GM18858 (cell line): ENCODE results near the gene NCOR2.

ENCODE experiments used
- ATAC-seq: cut with Tn5 transposase; IDR thresholded peaks from one replicate; pipeline ENCODE4 v1.9.1; 2021; ENCODE audit not compliant: unreplicated experiment

The NCOR2 gene

GRCh38 chr12:124577986-124578385 lies 10.6 kb upstream of the NCOR2 start:
- no peak for ATAC-seq

DNA sequence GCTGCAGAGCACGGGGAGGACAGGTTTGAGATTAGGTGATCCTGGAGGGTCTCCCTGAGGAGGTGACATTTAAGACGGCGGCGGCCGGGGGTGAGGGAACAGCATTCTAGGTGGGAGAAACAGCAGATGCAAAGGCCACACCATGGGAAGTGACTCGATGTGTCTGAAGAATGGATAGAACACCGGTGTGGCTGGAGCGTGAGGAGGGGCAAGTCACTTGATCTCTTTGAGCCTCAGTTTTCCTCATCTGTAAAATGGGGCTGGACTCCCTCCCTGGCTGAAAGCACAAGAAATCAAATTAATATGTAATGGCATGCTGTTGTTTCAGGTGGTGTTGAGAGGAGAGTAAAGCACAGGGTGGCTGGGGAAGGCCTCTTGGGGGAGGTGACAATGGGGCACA lies 10.0 kb upstream of the NCOR2 start:
- ATAC-seq, result no peak

DNA sequence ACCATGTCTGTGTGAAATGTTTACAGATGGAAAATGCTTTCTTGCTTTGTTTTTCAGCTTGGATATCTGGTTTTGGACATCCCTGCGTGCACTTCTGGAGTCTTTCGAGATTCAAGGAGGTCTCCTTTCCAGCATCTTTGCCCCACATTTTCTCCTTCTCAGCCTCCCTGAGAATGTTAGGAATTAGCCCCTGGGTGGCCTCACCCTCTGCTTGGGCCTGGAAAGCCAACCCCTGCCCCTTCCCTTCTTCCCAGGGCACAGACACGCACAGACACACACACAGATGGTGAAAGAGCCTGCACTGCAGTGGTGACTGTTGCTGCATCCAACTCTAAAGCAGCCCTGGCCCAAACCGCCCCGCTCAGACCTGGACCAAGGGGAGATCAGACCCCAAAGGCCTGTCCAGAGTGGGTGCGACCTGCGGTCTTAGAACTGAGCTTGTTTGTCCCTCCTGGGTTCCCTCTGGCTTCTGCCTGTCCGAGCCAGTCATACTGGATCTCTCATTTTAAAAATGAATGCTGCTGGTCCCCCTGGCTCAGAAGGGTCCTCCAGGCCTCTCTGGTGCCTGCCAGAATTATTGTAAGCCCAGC lies 8.7 kb upstream of the NCOR2 start:
- no peak for ATAC-seq

- ATAC-seq, result no peak
Observed at GRCh38 chr12:124573839-124574786, 6.7 kb upstream of the NCOR2 start.

DNA sequence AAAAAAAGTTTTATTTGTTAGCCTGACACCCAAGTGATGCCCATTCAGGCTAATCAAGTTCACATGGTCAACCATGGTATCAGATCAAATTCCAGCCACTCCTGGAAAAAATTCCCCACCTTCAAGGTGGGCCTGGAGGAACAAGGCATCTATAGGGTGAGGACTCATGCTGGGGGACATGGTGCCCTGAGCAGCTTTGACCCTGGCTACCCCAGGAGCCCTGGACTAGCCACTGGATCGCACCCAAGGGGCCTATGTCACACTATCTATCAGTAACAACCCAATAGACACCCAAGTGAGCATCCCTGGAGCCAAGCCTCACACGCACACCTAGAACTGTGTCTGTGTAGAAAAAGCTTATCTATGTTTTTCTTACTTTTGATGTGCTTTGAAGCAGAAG lies 4.1 kb upstream of the NCOR2 start:
- ATAC-seq, result no peak

- no peak for ATAC-seq
Observed at GRCh38 chr12:124570810-124571209, 3.4 kb upstream of the NCOR2 start.

GRCh38 chr12:124569375-124570148 lies 2.1 kb upstream of the NCOR2 start:
- no peak for ATAC-seq

DNA sequence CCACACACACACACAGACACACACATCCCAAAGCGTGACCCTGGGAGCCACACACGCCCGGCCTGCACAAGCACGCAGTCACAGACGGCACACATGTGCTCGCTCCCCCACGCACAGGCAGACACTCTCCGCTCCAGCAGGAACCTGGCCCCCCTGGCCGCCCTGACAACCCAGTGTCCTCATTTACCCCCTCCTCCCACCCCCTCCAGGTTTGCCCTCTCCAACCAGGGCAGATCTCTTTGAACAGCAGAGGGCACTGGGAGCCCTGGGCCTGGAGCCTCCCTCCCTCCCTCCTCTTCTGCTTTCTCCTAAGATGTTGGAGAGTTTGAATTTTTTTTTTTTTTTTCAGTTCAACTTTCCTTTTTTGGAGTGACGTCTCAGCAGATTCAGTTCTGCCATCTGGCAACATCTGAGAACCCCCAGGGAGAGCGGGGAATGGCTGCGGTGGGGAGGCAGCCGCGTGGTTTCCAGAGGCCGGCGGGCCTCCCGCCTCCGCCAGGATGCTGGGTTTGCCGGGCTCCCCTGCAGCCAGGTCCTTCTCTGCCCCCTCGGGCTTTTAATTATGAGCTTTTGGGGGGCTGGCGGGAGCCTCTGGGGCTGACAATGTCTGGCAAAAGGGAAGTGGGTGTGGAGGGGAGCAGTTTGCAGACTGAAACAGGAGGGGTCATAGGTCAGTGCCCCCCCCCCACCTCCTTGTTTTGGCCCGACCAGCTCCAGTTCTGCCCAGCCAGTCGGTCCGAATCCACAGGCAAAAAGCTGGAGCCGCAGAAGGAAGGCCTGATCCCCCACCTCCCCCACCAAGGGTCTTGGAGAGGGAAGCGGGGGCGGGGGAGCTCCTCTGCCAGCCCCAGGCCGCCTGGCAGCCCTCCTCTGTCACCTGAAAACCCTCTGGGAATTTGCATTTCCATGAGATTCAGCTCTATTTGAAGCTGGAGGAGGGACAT lies 1.3 kb upstream of the NCOR2 start:
- ATAC-seq, result no peak

- ATAC-seq, result no peak
Observed at GRCh38 chr12:124567673-124568373, 411 bp upstream of the NCOR2 start.

- ATAC-seq, result no peak
Observed at GRCh38 chr12:124566161-124566996, 1.0 kb downstream of the NCOR2 start.

- ATAC-seq, result no peak
Observed at GRCh38 chr12:124565656-124566160, 1.7 kb downstream of the NCOR2 start.

- ATAC-seq, result no peak
Observed at GRCh38 chr12:124564971-124565491, 2.4 kb downstream of the NCOR2 start.

- no peak for ATAC-seq
Observed at GRCh38 chr12:124564232-124564958, 3.0 kb downstream of the NCOR2 start.

GRCh38 chr12:124563809-124564208 lies 3.6 kb downstream of the NCOR2 start:
- no peak for ATAC-seq

- ATAC-seq, result no peak
Observed at GRCh38 chr12:124563401-124563800, 4.0 kb downstream of the NCOR2 start.

DNA sequence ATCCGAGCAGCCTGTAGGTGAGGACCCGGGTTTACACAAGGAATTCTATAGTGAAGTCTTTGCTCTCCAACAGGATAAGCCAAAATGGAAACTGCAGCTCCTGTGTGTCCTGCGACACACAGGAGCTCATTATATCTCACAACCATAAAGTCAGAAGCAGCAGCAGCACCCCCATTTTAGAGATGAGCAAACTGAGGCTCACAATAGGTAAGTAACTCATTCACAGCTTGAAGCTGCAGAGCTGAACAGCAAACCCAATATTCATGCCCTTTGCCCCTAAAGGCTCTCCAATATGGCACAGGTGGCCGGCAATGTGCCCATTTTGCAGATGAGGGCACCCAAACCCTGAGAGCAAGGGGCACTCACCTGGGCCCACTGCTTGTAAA lies 4.6 kb downstream of the NCOR2 start:
- ATAC-seq, result no peak

GRCh38 chr12:124562018-124562795 lies 5.2 kb downstream of the NCOR2 start:
- no peak for ATAC-seq
